Measurements from ENCODE around the gene LRRC32.
A peak's percentile ranks its signal among the peaks of the same experiment; 100 is the strongest.

Gene LRRC32

DNA sequence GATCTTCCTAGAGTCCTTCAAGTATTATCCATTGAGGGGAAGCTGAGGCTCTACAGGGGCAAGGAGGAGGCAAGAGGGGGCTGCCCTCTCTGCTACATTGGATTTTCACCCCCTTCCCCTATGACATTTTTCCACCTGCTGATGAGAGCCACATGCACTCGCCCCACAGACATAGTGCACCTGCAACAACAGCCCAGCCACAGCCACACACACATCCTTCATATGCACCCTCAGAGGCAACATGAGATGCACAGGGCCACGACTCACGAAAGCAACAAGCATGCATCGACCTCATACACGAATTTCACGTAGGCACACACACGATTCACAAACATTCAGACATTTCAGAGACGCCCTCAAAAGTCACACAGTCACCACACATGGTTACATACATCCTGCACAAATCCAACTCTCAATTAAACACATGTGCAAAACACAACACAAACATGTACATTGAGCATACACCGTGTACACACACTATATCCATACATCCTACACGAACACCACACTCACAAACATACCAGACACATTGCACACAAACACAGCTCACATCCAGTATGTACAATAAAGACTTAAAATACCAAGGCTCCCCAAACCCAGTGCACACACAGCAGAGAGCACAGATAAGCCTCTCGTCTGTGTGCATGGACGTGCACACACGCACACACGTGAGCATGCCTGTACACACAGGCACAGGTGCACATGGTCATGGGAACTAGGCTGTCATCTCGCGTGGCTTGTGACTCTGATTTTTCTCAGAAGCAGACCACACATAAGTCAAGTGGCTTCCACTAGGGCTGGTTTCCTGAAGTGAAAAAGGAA is 6.3 kb upstream of the LRRC32 start:
- DNase-seq, result peak; percentile 10

DNA sequence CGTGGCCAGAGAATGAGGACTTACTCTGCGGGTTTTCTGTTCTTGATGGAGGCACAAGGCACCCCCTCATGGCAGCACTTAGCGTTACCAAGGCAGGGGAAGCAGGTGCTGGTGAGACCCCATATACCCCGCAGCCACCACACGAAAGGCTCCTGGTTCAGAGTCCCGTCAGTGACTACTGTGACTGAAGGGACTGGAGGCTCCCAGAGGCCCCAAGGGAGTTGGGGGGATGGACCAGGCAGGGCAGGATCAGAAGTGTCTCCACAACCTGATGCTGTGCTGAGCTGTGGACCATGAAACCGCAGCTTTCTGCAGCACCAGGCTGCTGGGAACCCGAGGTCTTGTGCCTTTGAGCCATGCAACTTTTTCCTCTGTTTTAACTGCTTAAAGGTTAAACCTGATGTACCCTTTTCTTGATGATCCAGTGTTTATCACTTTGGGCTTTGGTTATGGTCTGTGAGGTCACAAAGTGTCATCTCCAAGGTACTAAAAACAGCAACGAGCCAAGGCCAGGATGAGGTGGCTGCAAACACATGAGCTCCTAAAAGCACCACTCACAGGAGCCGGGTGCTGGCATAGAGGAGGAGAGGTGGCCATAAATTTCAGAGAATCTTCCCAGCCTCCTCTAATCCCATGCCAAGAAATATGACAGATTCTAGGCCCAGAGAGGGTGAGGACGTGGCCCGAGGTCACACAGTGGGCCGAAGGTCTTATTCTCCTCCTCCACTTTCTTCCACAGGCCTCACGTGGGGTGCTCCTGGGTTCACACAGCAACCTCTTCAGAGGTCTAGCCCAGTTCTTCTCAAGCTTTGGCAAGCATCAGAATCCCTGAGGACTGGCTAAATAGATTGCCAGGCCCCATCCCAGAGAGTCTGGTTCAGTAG is 4.2 kb upstream of the LRRC32 start:
- no peak for DNase-seq

GRCh38 chr11:76673176-76674142 is 2.9 kb upstream of the LRRC32 start:
- DNase-seq, result no peak

GRCh38 chr11:76672431-76673175 is 2.1 kb upstream of the LRRC32 start:
- DNase-seq, result no peak

DNA sequence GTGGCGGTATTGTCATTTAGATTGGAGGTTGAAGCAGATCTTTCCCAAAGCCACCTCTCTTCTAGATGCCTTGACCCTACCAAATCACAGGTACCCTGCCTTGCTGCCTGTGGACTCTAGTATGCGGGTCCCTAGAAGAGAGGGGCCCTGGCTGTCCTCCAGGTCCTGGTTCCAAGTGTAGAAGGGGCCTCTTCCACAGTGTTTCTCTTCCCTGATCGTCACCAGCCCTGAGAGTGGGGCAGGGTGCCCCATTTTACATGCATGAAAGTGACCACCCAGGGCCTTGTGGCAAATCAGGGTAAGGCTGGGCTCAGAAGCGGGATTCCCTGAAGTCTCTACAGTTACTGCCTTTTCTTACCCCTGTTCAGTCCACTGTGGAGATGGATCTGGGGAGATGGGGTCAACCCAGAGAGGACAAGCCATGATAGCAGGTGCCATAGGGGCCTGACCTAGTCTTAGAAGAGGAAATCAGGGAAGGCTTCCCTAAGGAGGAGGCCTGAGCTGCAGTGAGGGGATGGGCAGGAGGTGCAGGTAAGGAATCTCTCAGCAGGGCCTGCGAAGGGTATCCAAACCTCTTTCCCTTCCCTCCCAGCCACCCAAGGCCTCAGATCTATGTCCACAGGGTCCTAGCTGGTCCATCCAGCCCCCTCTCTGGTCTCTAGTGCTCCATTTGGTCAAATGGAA is 1.2 kb upstream of the LRRC32 start:
- DNase-seq, result no peak

DNA sequence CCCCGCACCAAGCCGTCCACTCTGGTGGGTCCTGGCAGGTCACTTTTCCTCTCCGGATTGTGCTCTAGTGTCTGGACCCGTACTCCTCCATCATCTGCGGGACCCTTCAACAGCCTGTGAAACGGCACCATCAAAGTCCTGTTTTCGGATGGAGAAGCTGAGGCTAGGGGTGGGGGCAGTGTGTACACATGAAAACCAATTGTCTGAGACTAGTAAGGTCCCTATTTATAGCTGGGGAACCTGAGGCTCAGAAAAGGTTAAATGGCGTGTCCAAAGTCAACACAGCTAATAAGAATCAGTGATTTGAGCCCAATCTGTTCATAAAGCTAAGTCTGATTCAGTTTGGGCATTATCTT is 668 bp upstream of the LRRC32 start:
- no peak for DNase-seq

DNA sequence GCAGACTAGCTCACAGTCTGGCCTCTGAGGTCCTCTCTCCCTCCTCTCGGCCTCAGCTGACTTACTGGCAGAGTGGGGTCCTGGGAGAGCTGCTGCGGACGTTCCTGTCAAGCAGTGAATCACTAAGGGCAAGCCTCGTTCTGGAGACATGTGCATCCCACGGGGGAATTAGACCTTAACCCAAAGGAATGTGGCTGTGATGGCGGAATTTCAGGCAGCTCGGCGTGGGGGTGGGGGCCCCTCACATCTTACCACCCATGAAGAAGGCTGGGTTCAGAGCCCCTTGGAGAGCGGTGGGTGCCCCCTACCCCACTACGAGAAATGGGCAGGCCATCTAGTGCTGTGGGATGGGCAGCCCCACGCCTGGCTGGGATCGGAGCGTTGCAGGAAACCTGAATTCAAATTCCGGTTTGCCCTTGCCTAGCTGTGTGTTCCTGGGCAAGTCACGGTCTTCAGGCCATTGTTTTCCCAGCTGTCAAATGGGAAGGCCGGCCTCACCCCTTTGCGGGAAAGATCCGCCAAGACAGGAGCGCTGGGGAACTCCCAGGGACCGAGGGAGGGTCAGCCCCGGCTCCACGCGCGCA is 554 bp downstream of the LRRC32 start:
- DNase-seq, result peak; percentile 94

DNA sequence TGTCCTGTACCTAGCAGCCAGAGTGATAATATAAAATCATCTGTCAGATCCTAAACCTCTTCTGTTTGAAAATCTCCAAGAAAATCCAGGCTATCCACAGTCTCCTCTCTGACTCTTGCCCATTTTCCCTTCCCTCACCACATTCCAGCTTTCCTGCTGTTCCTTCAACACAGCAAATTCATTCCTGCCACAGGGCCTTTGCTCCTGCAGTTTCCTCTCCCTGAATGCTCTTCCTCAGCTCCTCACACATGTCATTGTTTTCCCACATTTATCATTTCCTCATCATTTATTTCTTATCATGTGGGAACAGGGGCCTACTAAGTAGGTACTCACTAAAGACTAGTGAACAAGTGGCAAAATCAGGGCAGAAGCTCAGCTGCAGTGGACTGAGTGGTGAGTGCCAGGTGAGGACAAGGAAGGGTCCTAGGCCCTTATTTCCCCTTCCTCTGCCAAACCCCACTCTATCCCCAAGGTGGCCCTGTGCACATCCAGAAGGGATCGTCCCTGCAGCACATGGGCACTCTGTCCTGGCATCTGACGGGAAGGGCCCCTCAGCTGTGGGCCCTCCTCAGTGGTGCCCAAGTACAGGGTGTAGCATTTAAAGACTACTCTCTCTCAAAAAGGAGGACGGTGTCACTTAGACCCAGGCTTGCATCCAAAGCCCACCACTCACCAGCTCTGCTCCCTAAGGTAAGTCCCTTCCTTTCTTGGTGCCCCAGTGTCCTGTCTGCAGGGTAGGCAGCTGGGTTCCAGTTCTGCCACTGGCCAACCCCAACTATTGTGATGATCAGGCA is 2.0 kb downstream of the LRRC32 start:
- DNase-seq, result peak; percentile 9

GRCh38 chr11:76667856-76668255 is 2.7 kb downstream of the LRRC32 start:
- no peak for DNase-seq

GRCh38 chr11:76667271-76667818 is 3.2 kb downstream of the LRRC32 start:
- no peak for DNase-seq

DNA sequence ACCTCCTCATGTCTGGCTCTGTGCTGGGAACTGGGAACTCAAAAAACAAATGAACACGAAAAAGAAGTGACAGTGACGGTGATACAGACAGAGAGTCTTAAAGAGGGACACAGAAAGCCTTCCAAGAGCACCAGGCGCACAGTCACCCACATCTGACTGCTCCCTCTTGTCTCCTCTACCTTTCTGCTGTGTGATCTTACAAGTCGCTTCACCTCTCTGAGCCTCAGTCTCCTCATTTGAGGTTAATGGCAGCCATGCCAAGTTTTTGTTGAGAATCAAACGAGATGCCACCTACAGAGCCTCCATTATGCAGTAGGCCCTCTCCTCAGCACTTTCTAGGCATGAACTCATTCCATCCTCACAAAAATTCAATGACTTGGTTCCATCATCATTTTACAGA is 3.7 kb downstream of the LRRC32 start:
- no peak for DNase-seq

DNA sequence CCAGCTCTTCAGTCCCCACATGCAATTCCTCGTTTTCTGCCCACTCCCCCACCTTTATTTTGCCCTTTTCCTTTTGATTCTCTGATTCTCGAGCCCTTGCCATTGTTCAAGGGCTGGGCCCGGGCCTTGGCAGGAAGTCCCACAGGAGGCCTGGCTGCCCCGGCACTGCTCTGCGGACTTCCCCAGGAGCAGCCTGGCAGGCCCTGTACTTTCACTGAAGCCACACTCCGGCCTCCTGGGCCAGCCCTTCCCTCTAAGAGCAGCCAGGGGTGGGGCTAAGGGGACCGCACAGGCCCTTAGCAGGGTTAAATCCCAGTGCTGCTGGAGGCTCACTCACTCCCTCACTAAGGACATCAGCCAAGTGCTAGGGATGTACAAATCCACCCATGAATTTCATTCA is 4.1 kb downstream of the LRRC32 start:
- DNase-seq, result peak; percentile 50

GRCh38 chr11:76665921-76666351 is 4.6 kb downstream of the LRRC32 start:
- no peak for DNase-seq

GRCh38 chr11:76665172-76665571 is 5.4 kb downstream of the LRRC32 start:
- DNase-seq, result no peak

DNA sequence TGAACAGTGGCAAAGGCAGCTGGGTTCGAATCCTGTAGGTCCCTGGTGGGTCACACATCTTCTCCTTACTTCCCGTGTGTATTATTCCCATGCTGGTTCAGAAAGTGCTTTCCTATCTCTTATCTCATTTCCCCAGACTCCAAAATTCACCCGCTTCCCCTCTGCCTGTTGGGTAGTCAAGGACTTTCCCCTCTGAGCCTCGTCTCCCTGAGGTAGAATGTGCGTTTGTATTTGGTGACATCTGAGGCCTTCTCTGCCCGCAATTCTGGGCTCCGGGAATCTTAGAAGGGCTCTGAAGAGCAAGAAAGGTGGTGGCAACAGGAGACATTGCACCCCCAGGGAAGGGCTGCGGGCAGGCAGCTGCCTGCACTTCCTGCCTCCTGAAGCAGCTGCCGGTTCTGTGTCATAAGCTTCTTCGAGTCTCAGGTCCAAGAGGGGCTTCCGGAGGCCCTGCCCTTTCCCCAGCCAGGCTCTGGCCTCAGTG is 5.9 kb downstream of the LRRC32 start:
- DNase-seq, result no peak

GRCh38 chr11:76663912-76664440 is 6.6 kb downstream of the LRRC32 start:
- no peak for DNase-seq

DNA sequence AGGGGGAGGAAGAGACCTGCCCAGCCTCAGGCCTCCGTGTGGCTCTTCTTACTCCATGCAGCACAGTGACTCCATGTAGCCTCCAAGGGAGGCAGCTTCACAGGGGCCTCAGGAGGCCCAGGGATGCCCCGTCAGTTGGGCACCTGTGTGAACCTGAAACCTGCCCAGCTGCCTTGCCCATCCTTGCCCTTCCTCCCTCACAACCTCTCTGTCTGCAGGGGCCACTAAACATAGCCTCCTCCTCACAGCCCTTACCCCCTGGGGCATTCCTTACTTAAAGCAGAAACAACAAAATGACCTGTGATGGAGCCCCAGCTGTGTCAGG is 7.1 kb downstream of the LRRC32 start:
- no peak for DNase-seq

DNA sequence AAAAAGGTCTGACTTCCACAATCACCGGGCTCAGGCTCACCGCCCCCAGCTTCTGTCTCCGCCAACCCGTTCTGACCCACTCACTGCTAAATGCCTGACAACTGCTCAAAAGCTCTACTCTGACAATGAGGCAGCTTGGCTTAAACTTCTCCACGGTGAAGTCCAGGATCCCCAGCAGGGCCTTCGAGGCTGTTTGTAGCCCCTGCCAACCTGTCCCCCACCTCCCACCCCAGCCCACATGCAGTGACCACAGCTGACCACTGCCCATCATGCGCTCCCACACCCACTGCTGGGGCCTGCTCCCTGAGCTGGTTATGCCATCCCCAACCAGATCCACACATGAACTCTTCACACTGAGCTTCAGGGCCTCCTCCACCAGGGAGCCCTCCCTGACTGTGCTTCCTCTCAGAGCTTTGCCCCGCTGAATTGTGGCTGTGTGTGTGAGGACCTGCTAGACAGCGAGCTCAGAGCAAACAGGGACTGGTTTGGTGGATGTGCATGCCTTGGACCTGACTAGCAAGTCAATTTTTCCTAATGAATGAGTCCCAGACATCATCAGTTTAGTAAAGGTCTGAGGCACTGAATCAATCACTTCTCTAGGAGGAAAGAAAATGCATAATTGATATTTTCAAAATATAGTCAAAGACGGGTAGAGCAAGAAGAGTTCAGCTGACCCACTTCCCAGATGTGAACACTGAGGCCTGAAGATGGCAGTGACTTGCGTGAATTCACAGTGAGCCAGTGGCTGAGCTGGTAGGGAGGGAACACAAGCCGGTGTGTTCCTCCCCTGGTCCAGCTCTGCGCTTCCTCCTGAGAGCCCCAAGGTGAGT is 7.7 kb downstream of the LRRC32 start:
- DNase-seq, result no peak
